ENCODE results near the gene TEX10.

The TEX10 gene

GRCh38 chr9:100296407-100296806, 56.3 kb downstream of the TEX10 start:
- TF ChIP-seq, protein P1, sequence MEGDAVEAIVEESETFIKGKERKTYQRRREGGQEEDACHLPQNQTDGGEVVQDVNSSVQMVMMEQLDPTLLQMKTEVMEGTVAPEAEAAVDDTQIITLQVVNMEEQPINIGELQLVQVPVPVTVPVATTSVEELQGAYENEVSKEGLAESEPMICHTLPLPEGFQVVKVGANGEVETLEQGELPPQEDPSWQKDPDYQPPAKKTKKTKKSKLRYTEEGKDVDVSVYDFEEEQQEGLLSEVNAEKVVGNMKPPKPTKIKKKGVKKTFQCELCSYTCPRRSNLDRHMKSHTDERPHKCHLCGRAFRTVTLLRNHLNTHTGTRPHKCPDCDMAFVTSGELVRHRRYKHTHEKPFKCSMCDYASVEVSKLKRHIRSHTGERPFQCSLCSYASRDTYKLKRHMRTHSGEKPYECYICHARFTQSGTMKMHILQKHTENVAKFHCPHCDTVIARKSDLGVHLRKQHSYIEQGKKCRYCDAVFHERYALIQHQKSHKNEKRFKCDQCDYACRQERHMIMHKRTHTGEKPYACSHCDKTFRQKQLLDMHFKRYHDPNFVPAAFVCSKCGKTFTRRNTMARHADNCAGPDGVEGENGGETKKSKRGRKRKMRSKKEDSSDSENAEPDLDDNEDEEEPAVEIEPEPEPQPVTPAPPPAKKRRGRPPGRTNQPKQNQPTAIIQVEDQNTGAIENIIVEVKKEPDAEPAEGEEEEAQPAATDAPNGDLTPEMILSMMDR (IDR thresholded peaks at IDR 0.05; ENCODE audit: low read depth, low read length): no peak
- DNase-seq (ENCODE audit: extremely low read depth, low read depth): no peak

DNA sequence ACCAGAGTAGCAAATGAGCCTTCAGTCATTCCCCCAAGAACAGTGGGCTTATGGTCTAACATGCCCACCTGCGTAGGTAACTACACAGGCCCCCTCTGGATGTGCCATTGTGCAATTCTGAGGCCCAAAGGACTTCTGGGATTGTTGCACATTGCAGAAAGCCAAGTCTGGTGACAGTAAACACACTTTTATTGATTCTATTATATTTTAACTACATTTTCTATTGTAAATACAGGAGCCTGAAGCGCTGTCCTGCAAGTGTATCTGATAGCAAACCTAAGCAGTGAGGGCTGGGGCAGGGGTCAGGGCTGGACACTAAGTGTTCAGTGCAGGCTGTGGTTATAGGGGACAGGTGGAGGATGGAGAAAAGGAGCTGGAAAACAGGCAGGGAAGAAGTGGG, 57.5 kb downstream of the TEX10 start:
- no peak for DNase-seq (ENCODE audit: extremely low read depth, low read depth)
- TF ChIP-seq, protein P1 (IDR thresholded peaks at IDR 0.05; ENCODE audit: low read depth, low read length): no peak

GRCh38 chr9:100294806-100295205, 57.9 kb downstream of the TEX10 start:
- TF ChIP-seq, protein P1 (IDR thresholded peaks at IDR 0.05; ENCODE audit: low read depth, low read length): no peak
- DNase-seq (ENCODE audit: extremely low read depth, low read depth): no peak

- TF ChIP-seq, protein P1 (IDR thresholded peaks at IDR 0.05; ENCODE audit: low read depth, low read length): no peak
Observed at GRCh38 chr9:100294341-100294740, 58.4 kb downstream of the TEX10 start.

GRCh38 chr9:100292414-100292813, 60.3 kb downstream of the TEX10 start:
- DNase-seq (ENCODE audit: extremely low read depth, low read depth): no peak
- TF ChIP-seq, protein P1 (IDR thresholded peaks at IDR 0.05; ENCODE audit: low read depth, low read length): no peak

More at GRCh38 chr9:100294341-100294740, 58.4 kb downstream of the TEX10 start:
- DNase-seq (ENCODE audit: extremely low read depth, low read depth): no peak

GRCh38 chr9:100290714-100291113, 62.0 kb downstream of the TEX10 start:
- TF ChIP-seq, protein P1 (IDR thresholded peaks at IDR 0.05; ENCODE audit: low read depth, low read length): no peak
- DNase-seq (ENCODE audit: extremely low read depth, low read depth): no peak

DNA sequence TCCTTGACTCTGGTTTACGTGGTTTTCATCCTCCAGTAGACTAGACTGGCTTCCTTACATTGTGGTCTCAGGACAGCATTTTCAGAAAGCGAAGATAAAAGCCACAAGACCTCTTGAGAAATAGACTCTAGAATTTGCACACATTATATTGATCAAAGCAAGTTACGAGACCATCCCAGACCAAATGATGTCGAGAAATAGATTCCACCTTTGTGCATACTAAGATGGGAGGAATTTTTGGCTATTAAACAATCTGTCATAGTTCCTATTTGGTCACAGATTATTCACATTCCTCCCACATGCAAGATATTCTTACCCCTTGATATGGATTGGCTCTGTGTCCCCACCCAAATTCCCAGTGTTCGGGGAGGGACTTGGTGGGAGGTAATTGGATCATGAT, 65.6 kb downstream of the TEX10 start:
- no peak for DNase-seq (ENCODE audit: extremely low read depth, low read depth)
- TF ChIP-seq, protein P1 (IDR thresholded peaks at IDR 0.05; ENCODE audit: low read depth, low read length): no peak
